ENCODE results near the gene PLEKHG7.
"Not testable (repeated sequence)": the region's sequence is repeated elsewhere in the genome, so short reads cannot be mapped to it uniquely, and the experiment has no call there.

The PLEKHG7 gene

GRCh38 chr12:92753976-92754885 is 51.4 kb downstream of the PLEKHG7 start:
- no peak for DNase-seq

DNA sequence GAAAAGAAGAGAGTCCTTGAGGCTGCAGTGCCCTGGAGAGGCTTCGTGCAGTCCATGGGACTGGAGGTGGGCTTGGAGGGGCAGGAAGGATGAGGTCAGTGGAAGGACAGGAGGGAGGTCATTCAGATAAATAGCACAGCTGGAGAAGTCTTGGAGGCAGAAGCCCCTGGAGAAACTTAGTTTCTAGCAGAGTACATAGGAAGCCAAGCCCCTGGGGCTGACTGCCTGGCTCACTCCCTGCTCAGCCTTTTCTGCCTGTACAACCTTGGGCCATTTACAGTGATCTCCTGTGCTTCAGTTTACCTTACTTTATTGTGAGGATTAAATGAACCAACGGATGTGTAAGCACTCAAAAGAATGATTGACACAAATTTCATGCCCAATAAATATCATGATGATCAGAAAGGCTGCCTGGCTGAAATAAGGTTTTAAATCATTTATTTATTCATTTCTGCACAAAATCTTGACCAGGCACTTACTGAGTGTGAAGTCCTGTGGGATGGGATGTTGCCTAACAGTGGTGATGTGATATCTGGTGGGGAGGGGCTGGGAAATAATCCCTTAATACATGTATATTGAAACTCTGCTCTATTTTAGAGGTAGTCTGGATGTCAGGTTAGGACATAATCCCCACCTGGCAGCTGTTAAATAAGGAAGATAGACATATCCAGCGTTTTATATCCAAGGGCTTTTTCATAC is 54.3 kb downstream of the PLEKHG7 start:
- DNase-seq = peak; percentile 54

GRCh38 chr12:92757597-92758121 is 54.9 kb downstream of the PLEKHG7 start:
- no peak for DNase-seq

- DNase-seq = no peak
These were observed 57.0 kb downstream of the PLEKHG7 start for GRCh38 chr12:92759634-92760268.

DNA sequence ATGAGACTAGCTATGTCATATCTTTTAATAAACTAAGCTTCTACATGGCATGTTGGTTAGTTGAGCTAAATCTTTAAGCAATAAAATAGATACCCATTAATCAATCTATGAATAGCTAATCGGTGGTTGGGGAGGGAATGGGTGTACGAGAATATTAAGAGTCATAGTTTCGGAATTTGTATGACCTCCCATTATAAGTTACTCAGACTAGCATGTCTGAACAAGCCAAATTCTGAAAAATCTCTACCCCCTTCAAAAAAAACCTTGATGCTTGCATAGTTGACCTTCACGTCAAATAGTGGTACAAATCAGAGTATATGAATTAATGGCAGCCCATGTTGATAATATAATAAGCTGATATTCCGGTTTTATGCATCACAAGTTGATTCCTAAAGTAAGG is 60.0 kb downstream of the PLEKHG7 start:
- DNase-seq = no peak

DNA sequence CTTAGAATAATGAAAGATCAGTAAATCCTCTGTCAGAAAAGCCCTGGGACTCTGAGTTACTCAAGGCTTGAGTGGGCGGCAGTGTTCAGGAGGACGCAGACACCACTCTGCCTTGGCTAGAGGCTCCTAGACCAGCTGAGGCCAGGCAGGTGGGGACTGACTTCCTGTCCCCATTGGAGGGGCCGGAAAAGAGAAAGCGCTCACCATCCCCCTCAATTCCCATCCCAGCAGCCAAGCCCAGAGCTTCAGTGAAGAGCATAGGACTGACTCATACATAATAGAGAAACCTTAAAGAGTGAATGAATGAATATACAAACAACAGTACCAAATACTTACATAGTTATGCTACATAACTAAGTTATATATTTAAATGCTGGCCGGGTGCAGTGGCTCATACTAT is 62.0 kb downstream of the PLEKHG7 start:
- DNase-seq = peak; percentile 12

GRCh38 chr12:92765871-92766270 is 63.1 kb downstream of the PLEKHG7 start:
- no peak for DNase-seq

DNA sequence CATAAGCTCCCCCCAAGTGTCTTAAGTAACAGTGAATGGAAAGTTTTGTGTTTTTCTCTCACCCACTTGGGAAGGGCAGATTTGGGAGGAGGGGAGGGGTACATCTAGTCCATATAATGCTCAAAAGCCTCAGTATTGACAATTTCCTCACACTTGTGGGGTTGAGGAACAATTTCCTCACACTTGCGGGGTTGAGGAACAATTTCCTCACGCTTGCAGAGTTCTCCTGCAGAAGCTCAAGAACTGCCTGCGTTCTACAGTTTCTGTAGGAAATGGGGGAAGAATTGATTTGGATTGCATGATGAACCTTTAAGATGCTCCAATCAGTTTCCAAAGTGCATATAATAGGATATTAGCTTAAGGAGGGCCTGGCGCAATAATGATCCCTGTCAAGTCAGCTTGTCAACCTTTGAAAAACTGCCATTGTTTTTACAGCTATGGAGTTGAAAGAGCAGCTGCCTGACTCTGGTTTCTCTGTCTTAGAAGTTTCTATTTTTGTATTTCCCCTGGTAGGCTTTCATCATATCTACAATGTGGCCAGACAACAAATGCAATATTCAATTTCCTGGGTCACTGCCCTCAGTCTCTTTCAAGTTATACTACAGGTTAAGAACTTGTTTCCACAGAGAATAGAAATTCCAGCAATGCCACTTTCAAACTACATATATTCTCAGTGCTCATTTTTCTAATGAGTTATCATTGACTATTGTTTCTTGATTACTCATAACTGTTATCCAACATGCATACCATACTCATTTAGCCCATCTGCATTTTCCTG is 66.5 kb downstream of the PLEKHG7 start:
- peak; percentile 53 for DNase-seq

- no peak for DNase-seq
These were observed 68.2 kb downstream of the PLEKHG7 start for GRCh38 chr12:92771001-92771400.

- no peak for DNase-seq
These were observed 72.6 kb downstream of the PLEKHG7 start for GRCh38 chr12:92775416-92775815.

DNA sequence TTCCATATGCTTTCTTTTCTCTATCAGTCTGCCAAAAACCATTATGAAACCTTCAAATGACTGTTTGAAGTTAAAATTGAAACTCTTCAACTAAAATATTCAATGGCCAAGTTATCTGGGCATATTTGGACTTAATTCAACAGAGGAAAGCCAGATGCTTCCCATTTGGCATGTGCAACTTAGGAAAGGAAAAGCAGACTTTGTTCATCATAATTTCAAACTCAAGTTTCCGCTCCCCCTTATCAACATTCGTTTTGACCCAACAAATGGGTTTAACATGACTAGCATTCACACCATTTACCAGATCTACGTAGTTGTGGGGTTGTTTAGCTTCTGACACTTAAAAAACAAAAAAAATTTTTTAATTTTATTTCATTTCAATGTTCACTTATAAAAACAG is 75.7 kb downstream of the PLEKHG7 start:
- no peak for DNase-seq

DNA sequence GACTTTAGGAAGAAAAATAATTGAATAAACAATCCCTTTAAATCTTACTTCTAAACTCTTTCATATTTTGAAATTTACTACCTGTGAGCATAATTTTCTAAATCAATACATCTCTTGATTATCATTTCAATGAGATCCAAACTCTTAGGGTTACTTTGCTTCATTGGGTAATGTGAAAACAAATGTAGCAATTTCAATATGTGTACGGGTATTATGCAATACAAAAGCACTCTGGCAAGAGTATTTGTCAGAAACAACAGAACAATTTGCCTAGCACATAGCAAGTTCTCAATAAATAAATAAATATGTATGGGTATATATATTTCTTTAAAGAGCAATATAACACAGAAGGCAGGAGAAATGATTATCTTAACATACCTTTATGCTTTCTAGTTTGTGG is 77.1 kb downstream of the PLEKHG7 start:
- no peak for DNase-seq

GRCh38 chr12:92784356-92784755 is 81.6 kb downstream of the PLEKHG7 start:
- DNase-seq = no peak

DNA sequence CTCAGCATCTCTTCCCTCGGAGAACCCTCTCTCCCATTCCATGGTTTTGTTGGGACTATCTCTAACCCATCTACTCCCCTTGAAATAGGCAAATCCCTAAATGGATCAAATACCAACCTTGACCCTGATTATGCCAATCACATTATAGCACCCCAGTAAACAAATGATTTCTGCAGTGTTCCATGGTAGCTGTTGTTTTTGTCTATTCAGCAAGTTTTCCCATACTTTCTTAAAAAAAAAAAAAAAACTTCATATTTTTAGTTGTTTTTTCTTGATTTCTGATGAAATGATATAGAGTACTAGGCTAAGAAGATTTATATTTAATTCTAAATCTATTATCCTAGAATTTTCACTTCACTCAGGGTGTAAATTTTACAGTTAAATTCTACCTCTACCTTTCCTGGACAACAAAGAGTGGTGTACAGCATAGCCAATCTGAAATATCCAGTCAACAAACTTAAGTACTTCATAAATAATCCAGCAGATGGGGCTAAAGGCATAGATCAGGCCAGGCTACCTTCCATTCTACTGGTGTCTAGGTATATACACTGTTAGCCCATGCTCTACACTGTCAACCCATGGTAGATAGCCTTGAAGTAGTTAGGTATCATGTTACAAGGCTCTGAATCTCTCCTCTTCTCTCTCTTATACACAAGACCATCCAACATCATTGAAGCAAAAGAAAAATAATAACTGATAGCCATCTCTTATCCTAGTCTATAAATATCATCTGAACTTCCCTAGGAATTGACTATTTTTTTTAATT is 82.2 kb downstream of the PLEKHG7 start:
- DNase-seq = peak; percentile 93

- DNase-seq = no peak
These were observed 82.8 kb downstream of the PLEKHG7 start for GRCh38 chr12:92785563-92785950.

DNA sequence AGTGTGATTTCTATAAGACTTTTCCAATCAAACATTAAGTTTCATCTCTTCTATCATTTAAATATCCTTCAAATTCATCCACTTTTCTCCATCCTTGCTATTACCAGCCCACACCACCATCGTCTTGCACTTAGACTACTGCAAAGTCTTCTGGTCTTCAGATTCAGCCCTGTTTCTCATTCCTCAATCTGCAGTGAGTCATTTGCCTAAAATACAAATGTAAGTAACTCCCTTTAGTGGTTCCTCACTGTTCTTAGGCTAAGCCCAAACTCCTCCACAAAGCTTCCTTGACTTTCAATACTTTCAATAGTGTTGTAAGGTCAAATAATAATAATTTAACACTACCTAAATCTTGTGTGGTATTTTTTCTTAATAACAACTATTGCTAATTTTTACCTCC is 83.3 kb downstream of the PLEKHG7 start:
- no peak for DNase-seq

GRCh38 chr12:92794356-92794755 is 91.6 kb downstream of the PLEKHG7 start:
- DNase-seq = not testable (repeated sequence)

DNA sequence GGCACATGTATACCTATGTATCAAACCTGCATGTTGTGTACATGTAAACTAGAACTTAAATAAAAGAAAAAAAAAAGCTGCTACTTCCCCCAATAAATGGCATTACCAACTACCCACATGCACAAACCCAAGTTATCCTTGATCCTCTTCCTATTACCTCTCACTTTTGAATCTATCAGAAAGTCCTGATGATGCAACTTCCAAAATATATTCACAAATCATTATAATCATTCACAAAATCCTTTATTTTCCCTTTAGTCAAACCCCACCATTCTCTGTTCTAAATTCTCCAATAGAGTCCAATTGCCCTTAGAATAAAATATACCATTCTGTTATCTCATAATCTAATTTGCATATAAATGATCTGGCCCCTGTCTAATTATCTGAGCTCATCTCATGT is 92.0 kb downstream of the PLEKHG7 start:
- no peak for DNase-seq

DNA sequence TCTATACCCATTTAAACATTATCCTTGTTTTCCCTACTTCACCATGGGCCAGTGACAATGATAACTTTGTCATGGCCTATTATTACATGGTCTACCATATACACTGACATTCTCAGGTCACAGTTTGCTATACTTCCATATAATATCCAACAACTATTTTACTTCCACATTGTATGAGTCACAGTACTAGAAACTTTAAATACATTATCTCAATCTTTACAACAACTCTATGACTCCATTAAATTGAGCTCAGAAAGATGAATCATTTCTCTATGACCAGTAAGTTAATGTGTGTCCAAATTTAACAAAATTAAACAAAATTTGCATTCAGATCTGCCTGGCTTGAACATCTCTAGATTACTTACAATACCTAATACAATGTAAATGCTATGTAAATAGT is 93.9 kb downstream of the PLEKHG7 start:
- DNase-seq = no peak

- peak; percentile 29 for DNase-seq
These were observed 100.1 kb downstream of the PLEKHG7 start for GRCh38 chr12:92802906-92803305.

- DNase-seq = no peak
These were observed 101.1 kb downstream of the PLEKHG7 start for GRCh38 chr12:92803903-92804302.

DNA sequence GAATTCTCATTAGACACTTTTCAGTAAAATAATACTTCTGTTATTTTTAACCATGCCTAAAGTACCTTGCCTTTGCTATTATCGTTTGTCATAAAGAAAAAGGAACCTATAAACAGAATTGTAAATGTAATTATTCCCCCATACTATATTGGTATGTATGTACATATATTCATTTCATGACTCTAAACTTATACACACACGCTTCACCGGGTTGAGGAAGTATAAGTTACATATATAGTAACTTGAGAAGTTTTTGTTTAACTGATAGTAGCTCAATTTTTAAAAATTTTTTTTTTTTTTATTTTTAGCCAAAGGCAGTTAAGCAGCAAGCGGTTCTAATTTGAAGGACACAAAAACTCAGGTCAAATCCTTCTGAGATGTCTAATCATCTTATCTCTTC is 107.6 kb downstream of the PLEKHG7 start:
- no peak for DNase-seq
